Astrocyte of the spinal cord (primary cell): ENCODE results near the gene SNCA.

Source experiments
- DNase-seq: peaks from one replicate; pipeline ENCODE4 v3.0.0; 2011; ENCODE audit warnings: low read depth, low spot score
- H3K4me3 ChIP-seq: 2 replicates; pipeline ENCODE4 v1.5.1; 2011; ENCODE audit warnings: low read depth, mild to moderate bottlenecking, low read length, moderate library complexity
- in situ Hi-C: cut with HindIII; loops from 2 replicates; pipeline ENCODE4 v1.10.0; 2017; ENCODE audit warnings: low sequenced_read_pairs
- TF ChIP-seq, protein P1 (sequence below): IDR thresholded peaks from 2 replicates; pipeline ENCODE4 v1.5.1; 2012; ENCODE audit warnings: low read depth, mild to moderate bottlenecking, low read length, inconsistent platforms

SNCA gene

DNA sequence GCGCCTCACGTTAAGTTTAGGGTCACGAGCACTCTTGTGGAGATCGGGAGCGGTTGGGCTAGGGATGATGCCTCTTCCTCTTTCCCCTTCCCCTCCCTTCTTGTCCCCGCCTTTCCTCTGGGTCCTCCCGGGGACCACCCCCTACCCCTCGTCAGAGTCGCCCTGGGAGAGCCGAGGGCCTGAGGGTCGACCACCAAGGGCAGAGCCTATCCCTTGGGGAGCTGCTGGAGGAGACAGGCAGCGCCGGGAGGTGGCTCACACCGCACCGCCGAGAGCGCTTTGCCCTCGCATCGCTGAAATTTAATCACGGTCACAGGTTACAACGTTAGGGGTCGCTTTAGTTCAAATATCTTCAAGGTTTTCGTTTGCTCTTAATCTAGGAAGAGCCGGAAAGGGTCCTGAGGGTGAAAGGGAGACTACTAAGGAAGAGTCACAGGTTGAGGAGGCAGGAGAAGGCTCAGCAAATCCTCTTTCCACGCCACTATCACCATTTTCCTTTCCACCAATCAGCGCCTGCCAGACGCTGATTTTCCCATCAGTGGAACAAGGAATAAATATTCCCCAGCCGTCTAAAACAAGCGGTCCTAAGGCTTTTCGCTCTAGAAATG, 528 bp upstream of the SNCA start:
- in situ Hi-C loops: no loop called here
- peak overlapping the region; percentile 66 for H3K4me3 ChIP-seq
- TF ChIP-seq, protein P1, sequence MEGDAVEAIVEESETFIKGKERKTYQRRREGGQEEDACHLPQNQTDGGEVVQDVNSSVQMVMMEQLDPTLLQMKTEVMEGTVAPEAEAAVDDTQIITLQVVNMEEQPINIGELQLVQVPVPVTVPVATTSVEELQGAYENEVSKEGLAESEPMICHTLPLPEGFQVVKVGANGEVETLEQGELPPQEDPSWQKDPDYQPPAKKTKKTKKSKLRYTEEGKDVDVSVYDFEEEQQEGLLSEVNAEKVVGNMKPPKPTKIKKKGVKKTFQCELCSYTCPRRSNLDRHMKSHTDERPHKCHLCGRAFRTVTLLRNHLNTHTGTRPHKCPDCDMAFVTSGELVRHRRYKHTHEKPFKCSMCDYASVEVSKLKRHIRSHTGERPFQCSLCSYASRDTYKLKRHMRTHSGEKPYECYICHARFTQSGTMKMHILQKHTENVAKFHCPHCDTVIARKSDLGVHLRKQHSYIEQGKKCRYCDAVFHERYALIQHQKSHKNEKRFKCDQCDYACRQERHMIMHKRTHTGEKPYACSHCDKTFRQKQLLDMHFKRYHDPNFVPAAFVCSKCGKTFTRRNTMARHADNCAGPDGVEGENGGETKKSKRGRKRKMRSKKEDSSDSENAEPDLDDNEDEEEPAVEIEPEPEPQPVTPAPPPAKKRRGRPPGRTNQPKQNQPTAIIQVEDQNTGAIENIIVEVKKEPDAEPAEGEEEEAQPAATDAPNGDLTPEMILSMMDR: peak; percentile 2
- peak; percentile 50 for DNase-seq

DNA sequence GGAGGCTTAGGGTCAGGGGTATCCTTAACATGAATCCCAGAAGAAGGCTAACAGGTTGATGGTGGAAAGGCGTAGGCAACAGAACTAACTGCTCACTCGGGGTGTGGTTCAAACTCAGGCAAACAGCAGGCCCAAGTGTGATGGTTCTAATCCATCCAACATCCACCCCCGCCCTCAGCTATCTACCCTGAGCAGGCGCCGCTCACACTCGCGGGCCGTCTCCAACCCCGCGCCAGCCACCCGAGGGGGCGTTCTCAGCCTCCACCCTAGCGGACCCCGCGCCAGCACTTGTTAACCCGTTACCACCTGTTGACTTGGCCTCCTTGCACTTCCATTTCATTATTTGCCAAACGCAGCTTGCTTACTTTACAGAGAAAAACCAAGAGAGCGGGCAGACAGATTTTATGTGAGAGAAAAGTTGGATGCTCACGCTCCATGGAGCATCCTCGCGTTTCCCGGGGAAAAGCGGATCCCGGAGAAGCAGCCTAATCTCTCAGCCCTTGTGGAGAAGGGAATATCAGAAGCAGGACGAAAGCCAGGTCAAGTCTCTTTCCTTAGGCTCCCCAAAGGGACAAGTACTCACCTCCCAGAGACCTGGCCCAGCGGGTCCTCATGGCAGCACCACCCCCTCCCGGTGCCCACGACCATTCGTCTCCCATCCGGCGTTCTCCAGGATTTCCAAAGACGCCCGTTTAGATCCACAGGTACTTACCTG, 773 bp downstream of the SNCA start:
- peak overlapping the region; percentile 66 for H3K4me3 ChIP-seq
- in situ Hi-C loops: no loop called here
- TF ChIP-seq, protein P1: no peak
- DNase-seq: no peak

DNA sequence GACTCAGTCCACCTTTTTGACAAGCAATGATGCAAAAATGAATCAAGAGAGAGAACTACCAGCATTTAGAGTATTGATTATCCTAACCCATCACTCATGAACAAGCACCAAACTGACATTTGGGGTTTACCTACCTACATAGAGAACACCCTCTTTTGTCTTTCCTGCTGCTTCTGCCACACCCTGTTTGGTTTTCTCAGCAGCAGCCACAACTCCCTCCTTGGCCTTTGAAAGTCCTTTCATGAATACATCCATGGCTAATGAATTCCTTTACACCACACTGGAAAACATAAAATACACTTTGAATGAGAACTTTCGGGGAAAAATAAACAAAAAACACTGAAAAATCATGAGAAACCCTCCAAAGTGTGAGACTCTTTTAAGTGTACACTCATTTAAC, 1.5 kb downstream of the SNCA start:
- no peak for DNase-seq
- TF ChIP-seq, protein P1: no peak
- no peak overlapping the region for H3K4me3 ChIP-seq
- in situ Hi-C loops: no loop called here

DNA sequence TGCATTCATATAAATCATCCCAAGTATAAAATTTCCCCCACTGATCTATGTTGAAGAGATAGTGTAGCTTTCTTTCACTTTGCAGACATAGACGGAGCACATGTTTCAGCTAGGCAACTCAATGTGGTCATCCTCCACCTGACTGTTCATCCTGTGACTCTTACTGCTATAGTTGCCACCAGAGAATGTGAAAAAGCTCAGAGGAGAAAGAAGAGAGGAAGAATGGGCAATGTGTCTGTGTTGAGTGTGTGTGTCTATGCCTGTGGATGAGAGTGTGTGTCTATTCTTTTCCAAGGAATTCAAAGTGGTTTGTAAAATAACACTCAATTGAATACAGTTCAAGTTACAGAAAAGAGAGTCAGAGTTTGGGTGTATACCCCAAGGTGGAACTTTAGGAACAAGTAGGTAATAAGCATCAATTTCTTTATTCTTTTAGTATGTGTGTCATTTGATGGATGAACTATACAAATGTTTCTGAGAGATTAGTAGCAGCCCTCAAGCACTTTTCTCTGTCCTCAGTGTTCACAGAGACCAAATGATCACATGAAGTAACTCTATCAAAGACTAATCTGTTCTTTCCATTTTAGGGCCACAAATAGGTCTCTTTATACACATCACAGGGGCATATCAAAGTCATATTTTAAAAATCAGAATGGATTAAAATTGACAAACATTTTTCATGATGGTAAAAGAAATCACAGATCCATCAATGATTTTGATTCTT, 2.3 kb downstream of the SNCA start:
- H3K4me3 ChIP-seq: no peak overlapping the region
- no peak for DNase-seq
- TF ChIP-seq, protein P1: no peak
- in situ Hi-C loops: no loop called here

DNA sequence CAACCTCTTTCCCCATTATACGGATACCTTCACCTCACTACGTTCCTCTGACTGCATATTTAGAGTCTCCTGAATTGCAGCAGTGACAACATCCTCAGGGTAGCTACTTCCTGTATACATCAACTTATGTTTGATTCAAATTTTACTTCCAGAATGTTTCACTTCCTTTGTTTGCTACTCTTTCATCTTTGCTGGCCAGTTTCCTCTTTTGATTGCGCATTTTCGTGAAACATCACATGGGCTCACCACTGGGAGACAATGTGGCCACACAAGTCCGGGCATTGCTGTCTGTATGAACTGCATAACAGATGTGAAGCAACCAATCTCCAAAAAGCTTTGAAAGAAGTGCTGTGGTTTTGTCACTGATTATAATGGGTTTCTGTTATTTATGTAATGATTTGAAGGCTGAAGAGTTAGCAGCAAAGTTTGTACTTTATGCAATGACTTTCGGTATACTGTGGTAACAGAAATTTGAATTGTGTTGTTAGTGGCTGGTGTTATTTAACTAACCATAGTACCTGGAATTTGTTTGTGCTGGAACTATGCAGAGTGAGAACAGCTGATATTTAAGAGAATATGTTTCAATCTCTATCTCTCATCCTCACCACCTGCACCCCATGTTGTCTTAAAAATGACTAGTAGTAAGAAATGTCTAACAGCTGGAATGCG, 7.4 kb downstream of the SNCA start:
- in situ Hi-C loops: no loop called here
- no peak overlapping the region for H3K4me3 ChIP-seq
- TF ChIP-seq, protein P1: no peak
- peak; percentile 4 for DNase-seq

DNA sequence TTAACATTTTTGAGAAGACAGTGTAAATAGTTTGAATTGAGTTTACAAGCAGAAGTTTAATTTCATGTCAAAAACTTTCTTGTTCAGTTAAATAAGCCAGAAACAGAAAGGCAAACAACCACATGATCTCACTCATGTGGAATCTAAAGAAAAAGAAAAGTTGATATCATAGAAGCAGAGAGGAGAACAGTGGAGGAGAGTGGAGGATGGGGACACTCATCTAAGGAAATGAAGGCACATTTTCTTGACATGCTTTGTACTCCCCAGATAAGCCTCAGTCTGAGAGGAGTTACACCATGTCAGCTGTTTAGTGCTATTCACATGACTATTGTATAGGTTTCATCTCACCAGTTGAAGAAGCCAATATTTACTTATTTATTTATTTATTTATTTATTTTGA, 13.5 kb downstream of the SNCA start:
- peak; percentile 35 for DNase-seq
- no peak overlapping the region for H3K4me3 ChIP-seq
- in situ Hi-C loops: no loop called here
- TF ChIP-seq, protein P1: no peak
